Skeletal muscle cell (primary cell): ENCODE measurements around the gene DCD.
"Not testable (repeated sequence)": the region's sequence is repeated elsewhere in the genome, so short reads cannot be mapped to it uniquely, and the experiment has no call there.

Source experiments
- DNase-seq: peaks from one replicate; pipeline ENCODE4 v3.0.0-alpha.2; 2010; ENCODE audit warnings: low read depth
- H3K4me3 ChIP-seq: 2 replicates; pipeline ENCODE4 v1.5.1; 2011; ENCODE audit warnings: low read depth, mild to moderate bottlenecking, control low read depth, low read length, moderate library complexity

DCD gene

GRCh38 chr12:54648265-54648664, at the start of gene DCD:
Gene DCD, minus strand, starts transcription at chr12:54648365. Its CDS starts 62 bp downstream, at chr12:54648303.
- DNase-seq = no peak
- no peak within 1 kb of the TSS for H3K4me3 ChIP-seq

GRCh38 chr12:54697851-54698250, 49.7 kb upstream of the DCD start:
- no peak overlapping the region for H3K4me3 ChIP-seq
- no peak for DNase-seq

GRCh38 chr12:54692353-54692752, 44.2 kb upstream of the DCD start:
- H3K4me3 ChIP-seq = no peak overlapping the region
- no peak for DNase-seq

- no peak overlapping the region for H3K4me3 ChIP-seq
- DNase-seq = no peak
Observed at GRCh38 chr12:54689984-54690383, 41.8 kb upstream of the DCD start.

- no peak for DNase-seq
Observed at GRCh38 chr12:54689034-54689372, 40.8 kb upstream of the DCD start.

GRCh38 chr12:54688309-54689033, 40.3 kb upstream of the DCD start:
- DNase-seq = no peak
- no peak overlapping the region for H3K4me3 ChIP-seq

More at GRCh38 chr12:54689034-54689372, 40.8 kb upstream of the DCD start:
- no peak overlapping the region for H3K4me3 ChIP-seq

GRCh38 chr12:54684636-54685630, 36.8 kb upstream of the DCD start:
- no peak overlapping the region for H3K4me3 ChIP-seq
- no peak for DNase-seq

- no peak overlapping the region for H3K4me3 ChIP-seq
- no peak for DNase-seq
Observed at GRCh38 chr12:54683398-54683797, 35.2 kb upstream of the DCD start.

- no peak overlapping the region for H3K4me3 ChIP-seq
- no peak for DNase-seq
Observed at GRCh38 chr12:54682674-54683073, 34.5 kb upstream of the DCD start.

- DNase-seq = no peak
- no peak overlapping the region for H3K4me3 ChIP-seq
Observed at GRCh38 chr12:54680374-54680773, 32.2 kb upstream of the DCD start.

GRCh38 chr12:54678131-54678530, 30.0 kb upstream of the DCD start:
- no peak overlapping the region for H3K4me3 ChIP-seq
- no peak for DNase-seq

GRCh38 chr12:54667945-54668344, 19.8 kb upstream of the DCD start:
- no peak for DNase-seq
- no peak overlapping the region for H3K4me3 ChIP-seq

- H3K4me3 ChIP-seq = no peak overlapping the region
- no peak for DNase-seq
Observed at GRCh38 chr12:54666008-54666407, 17.8 kb upstream of the DCD start.

- not testable (repeated sequence) for DNase-seq, H3K4me3 ChIP-seq
Observed at GRCh38 chr12:54665022-54665635, 17.0 kb upstream of the DCD start.

GRCh38 chr12:54663603-54664002, 15.4 kb upstream of the DCD start:
- DNase-seq = no peak
- H3K4me3 ChIP-seq = no peak overlapping the region

- no peak overlapping the region for H3K4me3 ChIP-seq
- no peak for DNase-seq
Observed at GRCh38 chr12:54662026-54662425, 13.9 kb upstream of the DCD start.

- no peak overlapping the region for H3K4me3 ChIP-seq
Observed at GRCh38 chr12:54661048-54661447, 12.9 kb upstream of the DCD start.

GRCh38 chr12:54660320-54660962, 12.3 kb upstream of the DCD start:
- no peak overlapping the region for H3K4me3 ChIP-seq
- no peak for DNase-seq

More at GRCh38 chr12:54661048-54661447, 12.9 kb upstream of the DCD start:
- DNase-seq = no peak
